ENCODE measurements around the gene SLC25A41. TPM values are rescaled to one million over a fixed set of nuclear protein-coding genes. Genes with fewer than 3 reads are reported as not detected.

The SLC25A41 gene
- total and polyA plus RNA-seq, 9 of the 15 experiments (the other 6 are each of a cell fraction or from before 2014, with no cell fraction given): 0.08 to 4.2 (median 1.6) TPM

DNA sequence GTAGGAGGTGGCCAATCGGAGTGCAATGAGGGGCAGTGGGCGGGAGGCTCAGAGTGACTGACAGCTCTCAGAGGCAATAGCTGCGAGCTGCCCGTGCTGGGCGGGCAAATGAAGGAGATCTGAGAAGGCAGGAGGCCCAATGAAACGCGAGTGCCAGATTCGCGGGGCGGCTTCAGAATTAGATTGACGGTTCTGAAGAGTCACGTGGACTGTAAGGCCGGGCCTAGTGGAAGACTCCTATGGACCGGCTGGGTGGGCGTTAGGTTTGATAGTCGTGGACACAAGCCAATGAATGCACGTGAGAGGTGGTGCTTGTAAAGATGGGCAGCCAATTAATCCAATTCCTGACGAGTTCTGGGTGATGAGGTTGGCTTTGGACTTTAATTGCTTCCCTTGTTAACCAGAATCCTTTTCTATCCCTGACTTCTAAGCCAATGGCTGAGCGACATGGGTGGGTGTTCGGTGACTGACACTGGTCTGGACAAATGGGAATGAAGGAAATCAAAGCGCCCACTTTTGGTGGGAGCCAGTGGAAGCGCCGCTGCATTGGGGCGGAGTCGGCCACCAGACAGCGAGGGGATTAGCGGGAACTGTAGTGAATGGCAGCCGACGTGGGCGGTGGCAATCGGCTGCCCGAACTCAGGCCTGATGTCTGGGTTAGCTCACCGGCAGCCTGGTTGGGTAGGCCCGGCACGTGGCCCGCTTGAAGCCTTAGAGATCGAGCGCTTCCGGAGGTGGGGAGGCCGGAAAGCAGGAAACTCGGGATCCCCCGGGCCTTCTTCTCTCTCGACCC lies 8.4 kb downstream of the SLC25A41 start (continued):
- TF ChIP-seq, protein P1, sequence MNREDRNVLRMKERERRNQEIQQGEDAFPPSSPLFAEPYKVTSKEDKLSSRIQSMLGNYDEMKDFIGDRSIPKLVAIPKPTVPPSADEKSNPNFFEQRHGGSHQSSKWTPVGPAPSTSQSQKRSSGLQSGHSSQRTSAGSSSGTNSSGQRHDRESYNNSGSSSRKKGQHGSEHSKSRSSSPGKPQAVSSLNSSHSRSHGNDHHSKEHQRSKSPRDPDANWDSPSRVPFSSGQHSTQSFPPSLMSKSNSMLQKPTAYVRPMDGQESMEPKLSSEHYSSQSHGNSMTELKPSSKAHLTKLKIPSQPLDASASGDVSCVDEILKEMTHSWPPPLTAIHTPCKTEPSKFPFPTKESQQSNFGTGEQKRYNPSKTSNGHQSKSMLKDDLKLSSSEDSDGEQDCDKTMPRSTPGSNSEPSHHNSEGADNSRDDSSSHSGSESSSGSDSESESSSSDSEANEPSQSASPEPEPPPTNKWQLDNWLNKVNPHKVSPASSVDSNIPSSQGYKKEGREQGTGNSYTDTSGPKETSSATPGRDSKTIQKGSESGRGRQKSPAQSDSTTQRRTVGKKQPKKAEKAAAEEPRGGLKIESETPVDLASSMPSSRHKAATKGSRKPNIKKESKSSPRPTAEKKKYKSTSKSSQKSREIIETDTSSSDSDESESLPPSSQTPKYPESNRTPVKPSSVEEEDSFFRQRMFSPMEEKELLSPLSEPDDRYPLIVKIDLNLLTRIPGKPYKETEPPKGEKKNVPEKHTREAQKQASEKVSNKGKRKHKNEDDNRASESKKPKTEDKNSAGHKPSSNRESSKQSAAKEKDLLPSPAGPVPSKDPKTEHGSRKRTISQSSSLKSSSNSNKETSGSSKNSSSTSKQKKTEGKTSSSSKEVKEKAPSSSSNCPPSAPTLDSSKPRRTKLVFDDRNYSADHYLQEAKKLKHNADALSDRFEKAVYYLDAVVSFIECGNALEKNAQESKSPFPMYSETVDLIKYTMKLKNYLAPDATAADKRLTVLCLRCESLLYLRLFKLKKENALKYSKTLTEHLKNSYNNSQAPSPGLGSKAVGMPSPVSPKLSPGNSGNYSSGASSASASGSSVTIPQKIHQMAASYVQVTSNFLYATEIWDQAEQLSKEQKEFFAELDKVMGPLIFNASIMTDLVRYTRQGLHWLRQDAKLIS (CRISPR knock-in tag; IDR thresholded peaks at IDR 0.05): peak; percentile 91
- TF ChIP-seq, protein P2, sequence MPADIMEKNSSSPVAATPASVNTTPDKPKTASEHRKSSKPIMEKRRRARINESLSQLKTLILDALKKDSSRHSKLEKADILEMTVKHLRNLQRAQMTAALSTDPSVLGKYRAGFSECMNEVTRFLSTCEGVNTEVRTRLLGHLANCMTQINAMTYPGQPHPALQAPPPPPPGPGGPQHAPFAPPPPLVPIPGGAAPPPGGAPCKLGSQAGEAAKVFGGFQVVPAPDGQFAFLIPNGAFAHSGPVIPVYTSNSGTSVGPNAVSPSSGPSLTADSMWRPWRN (IDR thresholded peaks at IDR 0.05; ENCODE audit: low read depth): 0 out of 2 replicates have a peak, but pooled peaks have one; percentile 18
- TF ChIP-seq, protein P3, sequence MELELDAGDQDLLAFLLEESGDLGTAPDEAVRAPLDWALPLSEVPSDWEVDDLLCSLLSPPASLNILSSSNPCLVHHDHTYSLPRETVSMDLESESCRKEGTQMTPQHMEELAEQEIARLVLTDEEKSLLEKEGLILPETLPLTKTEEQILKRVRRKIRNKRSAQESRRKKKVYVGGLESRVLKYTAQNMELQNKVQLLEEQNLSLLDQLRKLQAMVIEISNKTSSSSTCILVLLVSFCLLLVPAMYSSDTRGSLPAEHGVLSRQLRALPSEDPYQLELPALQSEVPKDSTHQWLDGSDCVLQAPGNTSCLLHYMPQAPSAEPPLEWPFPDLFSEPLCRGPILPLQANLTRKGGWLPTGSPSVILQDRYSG (tag; conservative IDR thresholded peaks at IDR 0.05; ENCODE audit: low read depth): peak; percentile 95
- TF ChIP-seq, protein P4, sequence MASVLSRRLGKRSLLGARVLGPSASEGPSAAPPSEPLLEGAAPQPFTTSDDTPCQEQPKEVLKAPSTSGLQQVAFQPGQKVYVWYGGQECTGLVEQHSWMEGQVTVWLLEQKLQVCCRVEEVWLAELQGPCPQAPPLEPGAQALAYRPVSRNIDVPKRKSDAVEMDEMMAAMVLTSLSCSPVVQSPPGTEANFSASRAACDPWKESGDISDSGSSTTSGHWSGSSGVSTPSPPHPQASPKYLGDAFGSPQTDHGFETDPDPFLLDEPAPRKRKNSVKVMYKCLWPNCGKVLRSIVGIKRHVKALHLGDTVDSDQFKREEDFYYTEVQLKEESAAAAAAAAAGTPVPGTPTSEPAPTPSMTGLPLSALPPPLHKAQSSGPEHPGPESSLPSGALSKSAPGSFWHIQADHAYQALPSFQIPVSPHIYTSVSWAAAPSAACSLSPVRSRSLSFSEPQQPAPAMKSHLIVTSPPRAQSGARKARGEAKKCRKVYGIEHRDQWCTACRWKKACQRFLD (CRISPR knock-in tag; IDR thresholded peaks at IDR 0.05): peak; percentile 96
- TF ChIP-seq ZNF436 (CRISPR knock-in tag; IDR thresholded peaks at IDR 0.05) (no peak), CBFA2T2 (conservative IDR thresholded peaks at IDR 0.05) (peak; percentile 71), JUNB (CRISPR knock-in tag; conservative IDR thresholded peaks at IDR 0.05) (no peak), NR3C1 (CRISPR knock-in tag; IDR thresholded peaks at IDR 0.05) (peak; percentile 96), HEY1 (CRISPR knock-in tag; IDR thresholded peaks at IDR 0.05; ENCODE audit: borderline replicate concordance) (no peak), TCFL5 (CRISPR knock-in tag; conservative IDR thresholded peaks at IDR 0.05) (no peak), ZFPM2 (CRISPR knock-in tag; IDR thresholded peaks at IDR 0.05) (0 out of 2 replicates have a peak, but pooled peaks have one; percentile 76), RCOR1 (IDR thresholded peaks at IDR 0.05; ENCODE audit: borderline replicate concordance in 1 of 2, low read depth in 2 of 2, low read length in 2 of 2) (peak in 1 of 2 experiments; percentile 78; a peak in 2 of 4 replicates), RFX1 (IDR thresholded peaks at IDR 0.05) (peak; percentile 40; the same call in 1 of the 2 replicates), ZNF41 (CRISPR knock-in tag; conservative IDR thresholded peaks at IDR 0.05) (peak; percentile 83), ZSCAN32 (CRISPR knock-in tag; IDR thresholded peaks at IDR 0.05) (no peak), BRD4 (IDR thresholded peaks at IDR 0.05) (peak; percentile 85), ATF1 (CRISPR knock-in tag; IDR thresholded peaks at IDR 0.05) (0 out of 2 replicates have a peak, but pooled peaks have one; percentile 35), ATF1 (tag; IDR thresholded peaks at IDR 0.05) (peak; percentile 97), HDAC1 (IDR thresholded peaks at IDR 0.05) (no peak)
- TF ChIP-seq, protein P5, sequence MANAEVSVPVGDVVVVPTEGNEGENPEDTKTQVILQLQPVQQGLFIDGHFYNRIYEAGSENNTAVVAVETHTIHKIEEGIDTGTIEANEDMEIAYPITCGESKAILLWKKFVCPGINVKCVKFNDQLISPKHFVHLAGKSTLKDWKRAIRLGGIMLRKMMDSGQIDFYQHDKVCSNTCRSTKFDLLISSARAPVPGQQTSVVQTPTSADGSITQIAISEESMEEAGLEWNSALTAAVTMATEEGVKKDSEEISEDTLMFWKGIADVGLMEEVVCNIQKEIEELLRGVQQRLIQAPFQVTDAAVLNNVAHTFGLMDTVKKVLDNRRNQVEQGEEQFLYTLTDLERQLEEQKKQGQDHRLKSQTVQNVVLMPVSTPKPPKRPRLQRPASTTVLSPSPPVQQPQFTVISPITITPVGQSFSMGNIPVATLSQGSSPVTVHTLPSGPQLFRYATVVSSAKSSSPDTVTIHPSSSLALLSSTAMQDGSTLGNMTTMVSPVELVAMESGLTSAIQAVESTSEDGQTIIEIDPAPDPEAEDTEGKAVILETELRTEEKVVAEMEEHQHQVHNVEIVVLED (CRISPR knock-in tag; IDR thresholded peaks at IDR 0.05): 0 out of 2 replicates have a peak, but pooled peaks have one; percentile 26
